Sciatic nerve (tissue), 2 donors: ENCODE results near the gene SORL1. TPM values are rescaled to one million over a fixed set of nuclear protein-coding genes. Genes with fewer than 3 reads are reported as not detected.

ENCODE experiments used
- ATAC-seq: fragments of 200-7000 bp; cut with Tn5 transposase; one replicate; pipeline ENCODE4 v1.9.1; 2020; ENCODE audit warnings: mild to moderate bottlenecking, moderate library complexity
- DNase-seq: peaks from one replicate; pipeline ENCODE4 v3.0.0-alpha.2; 2020; ENCODE audit warnings: low spot score
- intact Hi-C: fragments of 100-400 bp; cut with DNase I; formaldehyde crosslinking; loops from one replicate; pipeline ENCODE4 v1.14.2; 2022
- total RNA-seq: library from RNA; stranded (reverse); fragmentation: NEBNext Ultra II Directional; extraction: Animal tissue kit (Norgen Biotek cat#: 25700); gene quantifications from one replicate; pipeline ENCODE4 v1.2.1, GENCODE V29; 2021
- donor health status: DM: no; HTN: no; CAD: no.
- donor health status: DM: no; HTN: no; CAD: no.

SORL1 gene
- total RNA-seq, 1 donor from 2014 or later = 45.1 TPM

GRCh38 chr11:121521145-121522042 is 69.3 kb downstream of the SORL1 start:
- intact Hi-C loops = no loop called here
- DNase-seq (no peak), ATAC-seq (no peak)

GRCh38 chr11:121522043-121522941 is 70.2 kb downstream of the SORL1 start:
- no peak for DNase-seq
- ATAC-seq = peak; percentile 8
- intact Hi-C loops = no loop called here

- ATAC-seq = peak; percentile 19
- no peak for DNase-seq
- intact Hi-C loops = no loop called here
Observed at GRCh38 chr11:121523581-121524232, 71.6 kb downstream of the SORL1 start.

- ATAC-seq (peak; percentile 93), DNase-seq (no peak)
- intact Hi-C loops = no loop called here
Observed at GRCh38 chr11:121524233-121524631, 72.1 kb downstream of the SORL1 start.

GRCh38 chr11:121525376-121525775 is 73.3 kb downstream of the SORL1 start:
- intact Hi-C loops = no loop called here

GRCh38 chr11:121530257-121530656 is 78.1 kb downstream of the SORL1 start:
- ATAC-seq (no peak), DNase-seq (no peak)
- intact Hi-C loops = no loop called here

More at GRCh38 chr11:121525376-121525775, 73.3 kb downstream of the SORL1 start:
- no peak for ATAC-seq
- DNase-seq = no peak

- DNase-seq (no peak), ATAC-seq (peak; percentile 19)
- intact Hi-C loops = no loop called here
Observed at GRCh38 chr11:121533601-121534000, 81.5 kb downstream of the SORL1 start.

GRCh38 chr11:121534131-121535093 is 82.3 kb downstream of the SORL1 start:
- DNase-seq (no peak), ATAC-seq (peak; percentile 90)
- intact Hi-C loops = no loop called here

- intact Hi-C loops = no loop called here
- no peak for ATAC-seq
- no peak for DNase-seq
Observed at GRCh38 chr11:121535129-121535796, 83.1 kb downstream of the SORL1 start.

GRCh38 chr11:121536126-121536525 is 84.0 kb downstream of the SORL1 start:
- DNase-seq (no peak), ATAC-seq (no peak)
- intact Hi-C loops = no loop called here

GRCh38 chr11:121538054-121538453 is 85.9 kb downstream of the SORL1 start:
- intact Hi-C loops = no loop called here
- ATAC-seq (no peak), DNase-seq (no peak)

GRCh38 chr11:121539000-121539399 is 86.9 kb downstream of the SORL1 start:
- intact Hi-C loops = no loop called here
- peak; percentile 72 for ATAC-seq
- no peak for DNase-seq

- no peak for ATAC-seq
- intact Hi-C loops = no loop called here
- no peak for DNase-seq
Observed at GRCh38 chr11:121540627-121541026, 88.5 kb downstream of the SORL1 start.

GRCh38 chr11:121543836-121544380 is 91.8 kb downstream of the SORL1 start:
- no peak for DNase-seq
- intact Hi-C loops = no loop called here

GRCh38 chr11:121544956-121545355 is 92.8 kb downstream of the SORL1 start:
- intact Hi-C loops = no loop called here
- ATAC-seq = no peak
- no peak for DNase-seq

More at GRCh38 chr11:121543836-121544380, 91.8 kb downstream of the SORL1 start:
- no peak for ATAC-seq

- DNase-seq (no peak), ATAC-seq (no peak)
- intact Hi-C loops = no loop called here
Observed at GRCh38 chr11:121547574-121547973, 95.5 kb downstream of the SORL1 start.

GRCh38 chr11:121550247-121551030 is 98.3 kb downstream of the SORL1 start:
- DNase-seq (no peak), ATAC-seq (no peak)
- intact Hi-C loops = no loop called here
